Measurements from ENCODE around the gene ZFYVE21. TPM values are rescaled to one million over a fixed set of nuclear protein-coding genes. Genes with fewer than 3 reads are reported as not detected.

Gene ZFYVE21
- total RNA-seq, 1 donor from 2014 or later, result 40.2 TPM

DNA sequence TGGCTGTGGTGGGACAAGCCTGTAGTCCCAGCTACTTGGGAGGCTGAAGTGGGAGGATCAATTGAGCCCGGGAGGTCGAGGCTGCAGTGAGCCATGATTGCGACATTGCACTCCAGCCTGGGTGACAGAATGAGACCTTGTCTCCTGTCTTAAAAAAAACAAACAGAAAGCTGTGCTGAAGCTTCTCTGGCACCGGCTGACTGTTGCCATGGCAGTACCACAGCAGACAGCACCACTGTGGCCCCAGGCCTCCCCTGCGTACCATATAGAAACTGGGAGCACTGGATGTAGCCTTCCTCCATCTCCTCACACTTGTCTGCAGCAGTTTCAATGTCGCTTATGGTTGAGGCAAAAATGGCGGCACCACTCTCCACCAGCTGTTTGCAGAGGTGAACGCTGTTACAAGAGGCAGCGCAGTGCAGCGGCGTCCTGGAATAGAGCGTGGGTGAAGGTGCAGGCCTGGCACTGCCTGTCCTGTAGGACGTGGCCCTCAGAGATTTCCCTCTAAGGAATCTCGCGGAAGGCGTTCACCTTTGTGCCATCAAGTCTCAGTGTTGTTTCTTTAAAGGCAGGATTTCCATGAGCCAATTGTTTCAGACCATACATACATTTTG lies 21.9 kb downstream of the ZFYVE21 start:
- Mint-ChIP-seq H3K9me3 (no peaks in the 10 kb centered on the region), H3K4me3 (no peak overlapping the region), H3K36me3 (peaks cover 28% of the 10 kb centered on the region), H3K4me1 (peaks cover 28% of the 10 kb centered on the region), H3K27me3 (ENCODE audit: low read depth) (no peaks in the 10 kb centered on the region), H3K27ac (no peak overlapping the region)
- no peak for DNase-seq (ENCODE audit: low spot score in 2 of 2, unreplicated experiment in 2 of 2)
- TF ChIP-seq, protein P1, sequence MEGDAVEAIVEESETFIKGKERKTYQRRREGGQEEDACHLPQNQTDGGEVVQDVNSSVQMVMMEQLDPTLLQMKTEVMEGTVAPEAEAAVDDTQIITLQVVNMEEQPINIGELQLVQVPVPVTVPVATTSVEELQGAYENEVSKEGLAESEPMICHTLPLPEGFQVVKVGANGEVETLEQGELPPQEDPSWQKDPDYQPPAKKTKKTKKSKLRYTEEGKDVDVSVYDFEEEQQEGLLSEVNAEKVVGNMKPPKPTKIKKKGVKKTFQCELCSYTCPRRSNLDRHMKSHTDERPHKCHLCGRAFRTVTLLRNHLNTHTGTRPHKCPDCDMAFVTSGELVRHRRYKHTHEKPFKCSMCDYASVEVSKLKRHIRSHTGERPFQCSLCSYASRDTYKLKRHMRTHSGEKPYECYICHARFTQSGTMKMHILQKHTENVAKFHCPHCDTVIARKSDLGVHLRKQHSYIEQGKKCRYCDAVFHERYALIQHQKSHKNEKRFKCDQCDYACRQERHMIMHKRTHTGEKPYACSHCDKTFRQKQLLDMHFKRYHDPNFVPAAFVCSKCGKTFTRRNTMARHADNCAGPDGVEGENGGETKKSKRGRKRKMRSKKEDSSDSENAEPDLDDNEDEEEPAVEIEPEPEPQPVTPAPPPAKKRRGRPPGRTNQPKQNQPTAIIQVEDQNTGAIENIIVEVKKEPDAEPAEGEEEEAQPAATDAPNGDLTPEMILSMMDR (IDR thresholded peaks at IDR 0.05; ENCODE audit: unreplicated experiment), result no peak

DNA sequence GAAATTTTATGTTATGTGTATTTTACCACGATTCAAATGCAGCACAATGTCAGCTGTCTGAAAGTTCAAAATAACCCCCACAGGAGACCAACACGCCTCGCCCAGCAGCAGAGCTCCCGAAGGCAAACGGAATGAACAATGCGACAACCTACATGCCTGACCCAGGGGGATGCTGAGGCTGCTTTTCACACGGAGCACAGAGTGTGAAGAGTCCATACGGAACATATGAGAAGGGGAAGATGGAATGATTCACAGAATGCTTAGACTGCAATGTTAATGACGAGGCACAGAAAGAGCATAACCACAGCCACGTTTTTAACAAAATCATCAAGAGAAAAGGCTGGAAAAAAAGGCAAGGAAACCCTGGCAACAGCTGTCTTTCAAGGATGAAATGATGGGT lies 22.6 kb downstream of the ZFYVE21 start:
- Mint-ChIP-seq H3K4me3 (no peak overlapping the region), H3K36me3 (peaks cover 28% of the 10 kb centered on the region), H3K9me3 (no peaks in the 10 kb centered on the region), H3K27me3 (ENCODE audit: low read depth) (no peaks in the 10 kb centered on the region), H3K4me1 (peaks cover 22% of the 10 kb centered on the region), H3K27ac (no peak overlapping the region)
- TF ChIP-seq, protein P1 (IDR thresholded peaks at IDR 0.05; ENCODE audit: unreplicated experiment), result no peak
- DNase-seq (ENCODE audit: low spot score in 2 of 2, unreplicated experiment in 2 of 2), result no peak

DNA sequence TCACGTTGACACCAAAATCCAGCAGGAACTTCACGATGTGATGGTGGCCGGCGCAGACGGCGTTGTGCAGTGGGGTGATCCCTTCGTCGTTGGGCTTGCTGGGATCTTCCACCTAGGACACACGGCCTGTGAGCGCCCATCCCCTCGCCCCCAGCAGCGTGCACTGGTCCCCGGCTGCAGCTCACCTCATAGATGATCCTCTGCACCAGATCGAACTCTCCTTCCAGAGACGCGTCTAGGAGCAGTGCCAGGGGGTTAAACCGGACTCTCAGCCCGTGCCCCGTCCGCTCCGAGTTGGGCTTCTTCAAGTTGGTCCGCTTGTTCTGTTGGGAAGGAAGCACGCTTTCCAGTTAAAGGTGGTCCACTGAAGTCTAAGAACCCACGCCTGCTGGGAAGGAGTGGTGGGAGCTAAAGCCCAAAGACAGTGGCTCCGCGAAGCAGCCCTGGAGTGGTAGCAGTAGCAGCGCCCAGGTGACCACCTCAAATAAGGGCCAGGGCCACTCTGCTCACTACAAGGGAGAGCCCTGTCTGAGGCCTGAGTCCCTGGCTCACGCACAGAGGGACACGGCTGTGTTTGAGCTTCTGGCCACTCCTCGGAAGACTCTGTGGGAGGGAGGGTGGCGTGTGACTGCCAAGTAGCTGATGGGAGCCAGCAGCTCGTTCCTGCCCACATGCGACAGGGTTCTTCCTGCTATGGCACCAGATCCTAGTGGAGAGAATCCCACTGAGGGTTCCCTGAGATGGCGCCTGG lies 23.3 kb downstream of the ZFYVE21 start:
- Mint-ChIP-seq H3K27ac (no peak overlapping the region), H3K36me3 (peaks cover 28% of the 10 kb centered on the region), H3K27me3 (ENCODE audit: low read depth) (no peaks in the 10 kb centered on the region)

DNA sequence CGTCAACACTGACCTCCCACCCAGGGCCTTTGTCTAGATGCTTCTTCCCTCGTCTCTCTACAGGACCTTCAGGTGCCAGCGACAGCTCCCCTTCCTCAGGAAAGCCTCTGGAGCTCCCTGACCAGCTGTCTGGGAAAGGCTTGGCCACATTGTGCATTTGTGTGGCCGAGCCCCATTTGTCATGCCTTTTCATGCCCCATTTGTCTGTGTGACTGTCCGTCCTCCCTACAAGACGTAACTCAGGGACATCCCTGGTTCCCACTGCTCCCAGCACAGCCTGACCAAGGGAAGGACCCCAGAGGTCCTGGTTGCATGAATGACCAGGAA lies 23.8 kb downstream of the ZFYVE21 start:
- TF ChIP-seq, protein P1 (IDR thresholded peaks at IDR 0.05; ENCODE audit: unreplicated experiment), result no peak
- Mint-ChIP-seq H3K27ac (no peak overlapping the region), H3K9me3 (no peaks in the 10 kb centered on the region), H3K27me3 (ENCODE audit: low read depth) (no peaks in the 10 kb centered on the region), H3K4me3 (no peak overlapping the region), H3K4me1 (peaks cover 16% of the 10 kb centered on the region), H3K36me3 (peaks cover 29% of the 10 kb centered on the region)
- no peak for DNase-seq (ENCODE audit: low spot score in 2 of 2, unreplicated experiment in 2 of 2)

More for the DNA sequence above, 23.3 kb downstream of the ZFYVE21 start:
- DNase-seq (ENCODE audit: low spot score in 2 of 2, unreplicated experiment in 2 of 2), result no peak
- TF ChIP-seq, protein P1 (IDR thresholded peaks at IDR 0.05; ENCODE audit: unreplicated experiment), result no peak
- Mint-ChIP-seq H3K9me3 (no peaks in the 10 kb centered on the region), H3K4me3 (no peak overlapping the region), H3K4me1 (peaks cover 16% of the 10 kb centered on the region)

DNA sequence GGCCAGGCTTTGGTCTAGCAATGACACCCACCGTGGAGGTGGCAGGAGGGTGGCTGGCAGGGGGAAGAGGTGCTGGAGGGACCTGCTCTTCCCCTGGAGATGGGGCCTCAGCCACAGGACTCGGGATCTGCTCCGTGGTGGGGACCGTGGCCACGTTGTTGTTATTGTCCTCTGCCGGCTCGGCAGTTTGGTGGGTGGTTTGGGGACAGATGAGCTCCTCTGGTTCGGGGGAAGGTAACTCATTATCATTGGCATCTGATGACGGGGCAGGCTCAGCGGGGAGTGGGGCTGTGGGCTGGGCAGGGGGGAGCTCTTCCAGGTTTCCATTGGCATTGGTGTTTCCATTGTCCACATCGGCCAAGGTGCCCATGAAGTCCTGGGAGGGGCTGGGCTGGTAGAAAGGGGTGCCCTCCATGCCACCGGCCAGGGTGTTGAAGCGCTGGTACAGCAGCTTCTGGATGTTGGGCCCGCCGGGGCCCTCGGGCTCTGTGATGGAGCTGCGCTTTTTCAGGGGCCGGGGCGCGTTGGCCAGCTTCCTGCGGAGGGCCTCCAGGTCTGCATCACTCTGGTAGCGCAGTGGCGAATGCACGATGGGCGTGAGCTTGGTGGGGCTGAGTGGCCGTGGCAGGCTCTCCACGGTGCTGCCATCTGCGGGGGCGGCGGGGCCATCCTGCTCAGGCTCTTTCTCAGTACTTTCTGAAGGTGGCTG lies 24.3 kb downstream of the ZFYVE21 start:
- H3K27me3 Mint-ChIP-seq (ENCODE audit: low read depth), result no peaks in the 10 kb centered on the region
- no peak for DNase-seq (ENCODE audit: low spot score in 2 of 2, unreplicated experiment in 2 of 2)
- no peak overlapping the region for H3K4me3 Mint-ChIP-seq
- TF ChIP-seq, protein P1 (IDR thresholded peaks at IDR 0.05; ENCODE audit: unreplicated experiment), result no peak
- H3K9me3 Mint-ChIP-seq, result no peaks in the 10 kb centered on the region
- peaks cover 26% of the 10 kb centered on the region for H3K36me3 Mint-ChIP-seq
- no peak overlapping the region for H3K27ac Mint-ChIP-seq
- H3K4me1 Mint-ChIP-seq, result peaks cover 11% of the 10 kb centered on the region
